ENCODE data around the gene BCLAF3.

Gene BCLAF3

DNA sequence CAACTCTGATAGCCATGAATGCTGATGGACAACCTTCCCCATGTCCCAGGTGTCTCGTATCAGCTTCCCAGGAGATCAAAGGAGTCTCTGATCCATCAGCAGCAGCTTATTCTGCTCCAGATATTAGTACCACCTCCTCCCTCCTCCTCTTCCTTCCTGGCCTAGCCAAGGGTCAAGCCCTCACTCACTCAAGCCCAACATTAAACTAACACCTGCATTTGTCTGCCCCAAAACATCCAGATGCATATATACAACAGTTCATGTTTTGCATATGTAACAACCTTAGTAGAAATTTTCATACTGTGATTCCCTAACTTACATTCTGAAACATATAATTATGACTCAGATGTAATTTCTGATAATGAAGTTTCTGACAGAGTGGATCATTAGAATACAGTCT lies 29.9 kb downstream of the BCLAF3 start:
- DNase-seq (ENCODE audit: low read depth) = no peak
- TF ChIP-seq, protein P1, sequence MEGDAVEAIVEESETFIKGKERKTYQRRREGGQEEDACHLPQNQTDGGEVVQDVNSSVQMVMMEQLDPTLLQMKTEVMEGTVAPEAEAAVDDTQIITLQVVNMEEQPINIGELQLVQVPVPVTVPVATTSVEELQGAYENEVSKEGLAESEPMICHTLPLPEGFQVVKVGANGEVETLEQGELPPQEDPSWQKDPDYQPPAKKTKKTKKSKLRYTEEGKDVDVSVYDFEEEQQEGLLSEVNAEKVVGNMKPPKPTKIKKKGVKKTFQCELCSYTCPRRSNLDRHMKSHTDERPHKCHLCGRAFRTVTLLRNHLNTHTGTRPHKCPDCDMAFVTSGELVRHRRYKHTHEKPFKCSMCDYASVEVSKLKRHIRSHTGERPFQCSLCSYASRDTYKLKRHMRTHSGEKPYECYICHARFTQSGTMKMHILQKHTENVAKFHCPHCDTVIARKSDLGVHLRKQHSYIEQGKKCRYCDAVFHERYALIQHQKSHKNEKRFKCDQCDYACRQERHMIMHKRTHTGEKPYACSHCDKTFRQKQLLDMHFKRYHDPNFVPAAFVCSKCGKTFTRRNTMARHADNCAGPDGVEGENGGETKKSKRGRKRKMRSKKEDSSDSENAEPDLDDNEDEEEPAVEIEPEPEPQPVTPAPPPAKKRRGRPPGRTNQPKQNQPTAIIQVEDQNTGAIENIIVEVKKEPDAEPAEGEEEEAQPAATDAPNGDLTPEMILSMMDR (IDR thresholded peaks at IDR 0.05; ENCODE audit: control insufficient read depth, insufficient read depth, low read depth, low read length, missing control alignments) = no peak
- no peak overlapping the region for H3K4me3 ChIP-seq (ENCODE audit: control insufficient read depth, low read depth, low read length)

DNA sequence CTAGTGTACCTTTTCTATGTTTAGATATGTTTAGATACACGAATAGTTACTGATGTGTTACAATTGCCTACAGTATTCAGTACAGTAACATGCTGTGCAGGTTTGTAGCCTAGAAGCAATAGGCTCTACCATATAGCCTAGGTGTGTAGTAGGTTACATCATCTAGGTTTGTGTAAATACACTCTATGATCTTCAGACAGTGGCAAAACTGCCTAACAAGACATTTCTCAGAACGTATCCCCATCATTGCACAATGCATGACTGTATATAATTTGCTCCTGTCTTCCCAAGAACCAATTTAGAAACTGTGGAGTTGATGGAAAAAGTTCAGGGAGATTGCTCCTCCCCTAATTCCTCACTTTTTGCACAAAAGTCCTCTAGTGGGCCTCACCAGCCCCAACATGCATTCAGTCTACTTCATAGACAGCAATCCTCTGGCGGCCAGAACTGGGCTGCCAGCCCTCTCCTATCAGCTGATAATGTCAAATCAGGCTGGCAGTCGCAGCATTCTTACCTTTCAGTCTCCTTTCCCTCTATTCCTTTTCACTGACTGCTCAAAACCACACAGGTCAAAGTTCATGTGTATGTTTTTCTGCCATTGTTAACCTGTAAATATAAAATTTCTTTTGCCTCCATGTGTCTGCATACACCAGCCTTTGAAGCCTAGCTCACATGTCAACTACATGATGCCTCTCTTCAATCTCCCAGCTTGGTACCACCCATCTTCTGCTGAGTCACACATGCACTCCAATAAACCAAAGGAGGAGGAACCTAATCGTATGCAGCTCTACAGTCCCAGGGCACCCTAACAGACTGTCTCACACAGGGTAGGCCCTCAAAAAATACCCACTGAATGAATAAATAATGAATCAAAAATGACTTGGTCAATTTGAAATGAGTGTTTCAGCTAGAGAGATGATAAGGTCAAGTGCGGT lies 32.0 kb downstream of the BCLAF3 start:
- no peak for DNase-seq (ENCODE audit: low read depth)
- TF ChIP-seq, protein P1 (IDR thresholded peaks at IDR 0.05; ENCODE audit: control insufficient read depth, insufficient read depth, low read depth, low read length, missing control alignments) = no peak
- no peak overlapping the region for H3K4me3 ChIP-seq (ENCODE audit: control insufficient read depth, low read depth, low read length)

DNA sequence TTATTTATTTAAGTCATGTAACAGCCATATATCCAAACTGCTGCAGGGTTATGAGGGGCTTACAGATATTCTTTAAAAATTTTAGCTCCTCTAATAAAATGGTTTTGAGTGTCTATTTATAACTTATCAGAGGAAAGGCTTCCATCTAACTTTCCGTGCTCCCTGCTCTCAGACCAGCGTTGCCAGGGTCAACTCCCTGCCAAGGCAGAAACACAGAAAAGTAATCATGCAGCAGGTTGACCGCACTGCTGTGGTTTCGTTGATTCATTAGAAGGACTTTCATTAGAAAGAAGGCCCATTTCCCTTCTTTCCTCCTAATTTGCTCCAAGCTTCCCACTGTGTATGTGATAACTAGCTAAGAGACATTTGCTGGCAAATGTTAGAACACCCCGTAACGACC lies 33.9 kb downstream of the BCLAF3 start:
- peak; percentile 2 for DNase-seq (ENCODE audit: low read depth)
- TF ChIP-seq, protein P1 (IDR thresholded peaks at IDR 0.05; ENCODE audit: control insufficient read depth, insufficient read depth, low read depth, low read length, missing control alignments) = no peak
- H3K4me3 ChIP-seq (ENCODE audit: control insufficient read depth, low read depth, low read length) = no peak overlapping the region

DNA sequence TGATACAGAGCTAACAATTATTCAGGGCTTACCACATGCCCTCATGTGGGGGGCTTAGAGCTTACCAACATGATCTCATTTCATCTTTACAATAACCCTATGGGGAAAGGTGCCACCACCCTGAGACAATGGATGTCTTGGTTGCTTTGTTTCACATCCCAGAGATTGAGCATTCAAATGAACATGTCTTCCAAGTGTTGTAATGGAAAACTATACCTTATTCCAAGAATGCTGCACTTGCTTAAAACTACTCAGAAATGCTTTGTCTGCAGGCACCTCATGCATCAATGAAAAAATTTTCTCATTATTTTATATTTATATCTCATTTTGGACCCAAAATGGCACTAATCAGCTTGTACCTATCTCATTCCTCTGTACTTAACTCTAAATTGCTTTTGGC lies 34.6 kb downstream of the BCLAF3 start:
- H3K4me3 ChIP-seq (ENCODE audit: control insufficient read depth, low read depth, low read length) = no peak overlapping the region
- TF ChIP-seq, protein P1 (IDR thresholded peaks at IDR 0.05; ENCODE audit: control insufficient read depth, insufficient read depth, low read depth, low read length, missing control alignments) = no peak
- no peak for DNase-seq (ENCODE audit: low read depth)

DNA sequence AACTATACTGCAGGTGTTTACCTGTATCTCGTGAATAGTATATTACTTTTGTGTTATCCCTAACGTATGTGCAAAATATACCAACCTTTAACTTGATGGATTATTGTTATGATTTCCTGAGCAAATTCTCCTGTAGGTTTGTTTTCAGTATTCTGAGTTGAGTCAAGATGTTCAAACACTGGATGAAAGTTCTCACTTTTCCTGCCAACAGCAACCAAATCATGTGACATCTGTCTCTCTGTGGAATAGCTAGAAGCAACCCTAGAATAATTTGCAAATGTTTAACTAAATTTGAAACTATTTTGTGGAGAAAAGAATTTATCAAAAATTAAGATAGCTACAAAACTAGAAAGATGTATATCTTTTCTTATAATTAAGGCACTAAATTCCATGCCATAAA lies 35.6 kb downstream of the BCLAF3 start:
- TF ChIP-seq, protein P1 (IDR thresholded peaks at IDR 0.05; ENCODE audit: control insufficient read depth, insufficient read depth, low read depth, low read length, missing control alignments) = no peak
- DNase-seq (ENCODE audit: low read depth) = no peak

DNA sequence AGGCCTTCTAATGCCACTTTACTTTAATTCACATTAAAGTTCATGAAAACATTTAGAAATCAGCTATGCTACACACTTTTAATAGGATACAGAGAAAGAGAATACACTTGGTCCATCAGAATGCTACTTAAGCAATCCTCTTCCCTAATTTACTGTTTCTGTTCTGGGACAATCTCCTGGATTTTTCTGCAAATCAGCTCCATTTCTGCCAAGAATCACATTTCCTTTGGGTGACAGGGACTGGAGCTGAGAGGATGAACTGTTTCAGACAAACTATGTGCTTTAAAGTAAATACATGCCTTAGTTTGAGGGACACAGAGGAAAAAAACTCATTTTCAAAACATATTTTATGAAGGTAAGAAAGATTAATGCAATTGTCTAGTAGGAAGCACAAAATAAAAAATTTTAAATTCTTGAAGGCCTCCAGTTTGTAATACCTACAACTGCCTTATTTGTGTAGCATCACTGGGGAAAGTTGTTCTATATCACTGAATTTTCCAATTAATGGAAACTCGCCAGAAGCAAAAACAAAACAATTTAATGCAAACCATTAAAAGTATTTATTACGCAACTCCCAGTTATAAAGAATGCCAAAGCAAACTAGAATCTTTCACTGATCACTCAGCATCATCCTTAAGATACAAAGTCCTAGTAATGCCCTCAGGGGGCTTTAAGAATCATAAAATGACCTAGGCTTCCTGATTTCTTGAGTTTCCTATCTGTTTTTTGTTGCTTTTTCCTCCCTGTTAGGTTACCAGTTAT lies 36.3 kb downstream of the BCLAF3 start:
- TF ChIP-seq, protein P1 (IDR thresholded peaks at IDR 0.05; ENCODE audit: control insufficient read depth, insufficient read depth, low read depth, low read length, missing control alignments) = no peak
- no peak for DNase-seq (ENCODE audit: low read depth)
- H3K4me3 ChIP-seq (ENCODE audit: control insufficient read depth, low read depth, low read length) = no peak overlapping the region

More for the DNA sequence above, 35.6 kb downstream of the BCLAF3 start:
- no peak overlapping the region for H3K4me3 ChIP-seq (ENCODE audit: control insufficient read depth, low read depth, low read length)

Data from AG09309 (cell line).